Natural killer cell (primary cell): Measurements from ENCODE around the gene TMED6. TPM values are rescaled to one million over a fixed set of nuclear protein-coding genes. Genes with fewer than 3 reads are reported as not detected.

Experiments
- ATAC-seq, 3 donors: fragments of 150-1000 bp in 2 of 3; fragments of 200-7000 bp in 1 of 3; cut with Tn5 transposase; 1 replicate in 1 of 3; 2 replicates in 2 of 3; pipeline ENCODE4 v1.10.0; 2021; ENCODE audit warnings: mild to moderate bottlenecking in 2 of 3, moderate library complexity in 2 of 3
- DNase-seq, 2 donors: peaks; one replicate each; pipeline versions ENCODE4 v3.0.0 to v3.0.0-alpha.2; 2013 to 2021; ENCODE audit warnings: mixed read lengths in 1 of 2
- H3K27ac ChIP-seq: one replicate; pipeline ENCODE4 v1.5.1; 2013; ENCODE audit warnings: mild to moderate bottlenecking, low read length
- H3K27me3 ChIP-seq: one replicate; pipeline ENCODE4 v1.6.1; 2013; ENCODE audit warnings: low read length; ENCODE audit not compliant: control insufficient read depth, insufficient read depth
- H3K36me3 ChIP-seq: one replicate; pipeline ENCODE4 v1.6.1; 2013; ENCODE audit warnings: low read length; ENCODE audit not compliant: control insufficient read depth, insufficient read depth
- H3K4me1 ChIP-seq: one replicate; pipeline ENCODE4 v1.6.1; 2013; ENCODE audit warnings: low read length; ENCODE audit not compliant: control insufficient read depth, insufficient read depth
- H3K4me3 ChIP-seq: one replicate; pipeline ENCODE4 v1.5.1; 2013; ENCODE audit warnings: low read length
- H3K9me3 ChIP-seq: one replicate; pipeline ENCODE4 v1.6.1; 2013; ENCODE audit warnings: low read length; ENCODE audit not compliant: control insufficient read depth, insufficient read depth
- H3K27ac Mint-ChIP-seq, 2 donors: one replicate each; pipeline ENCODE4 v1.8.0; 2022; ENCODE audit warnings: mild to moderate bottlenecking in 2 of 2, mixed read lengths in 2 of 2, moderate library complexity in 1 of 2
- H3K27me3 Mint-ChIP-seq, 2 donors: one replicate each; pipeline ENCODE4 v1.8.0; 2022; ENCODE audit warnings: low read depth in 2 of 2, mixed read lengths in 2 of 2
- H3K36me3 Mint-ChIP-seq: one replicate; pipeline ENCODE4 v1.8.0; 2022; ENCODE audit warnings: mixed read lengths
- H3K4me1 Mint-ChIP-seq, 2 donors: one replicate each; pipeline ENCODE4 v1.8.0; 2022; ENCODE audit warnings: mixed read lengths in 2 of 2
- H3K4me3 Mint-ChIP-seq: one replicate; pipeline ENCODE4 v1.8.0; 2022; ENCODE audit warnings: mild to moderate bottlenecking, moderate library complexity, mixed read lengths
- H3K9me3 Mint-ChIP-seq, 2 donors: one replicate each; pipeline ENCODE4 v1.8.0; 2022; ENCODE audit warnings: mixed read lengths in 2 of 2
- WGBS: methylation state at CpG from one replicate; pipeline ENCODE4 v1.1.7; 2013; ENCODE audit warnings: missing lambda C conversion rate; ENCODE audit not compliant: insufficient coverage; 5-methylcytosine and 5-hydroxymethylcytosine counted together
- intact Hi-C: fragments of 100-400 bp; cut with micrococcal nuclease; formaldehyde crosslinking; loops from one replicate; pipeline ENCODE4 v1.14.2; 2022
- total RNA-seq, 4 donors: library from RNA; stranded (reverse); fragments of 120-200 nt in 1 of 4; gene quantifications; one replicate each; pipeline versions ENCODE4 v1.2.3 to v1.2.4, GENCODE V29; 2013 to 2022
- TF ChIP-seq, protein P1 (sequence below): fragments of 200-600 bp; IDR thresholded peaks from one replicate; pipeline ENCODE4 v1.8.0; 2022; ENCODE audit warnings: antibody characterized with exemption

TMED6 gene
- total RNA-seq, 3 donors from 2014 or later (not counting 1 experiment from before 2014, with no cell fraction given) = 1.4 to 1.8 (median 1.6) TPM

- Mint-ChIP-seq H3K36me3 (no peaks in the 10 kb centered on the region), H3K9me3 (no peaks in the 10 kb centered on the region), H3K4me3 (no peak overlapping the region), H3K27ac (no peak overlapping the region), H3K27me3 (no peaks in the 10 kb centered on the region), H3K4me1 (peaks cover 10 to 11% of the 10 kb centered on the region in 2 donors)
- intact Hi-C loops = no loop called here
- Histone ChIP-seq H3K9me3 (no peaks in the 10 kb centered on the region), H3K27ac (no peak overlapping the region), H3K36me3 (peaks cover 2% of the 10 kb centered on the region), H3K4me3 (no peak overlapping the region), H3K27me3 (no peaks in the 10 kb centered on the region), H3K4me1 (peaks cover 10% of the 10 kb centered on the region)
- 100% methylated on average over 1 of the region's 1 CpG for WGBS
- TF ChIP-seq, protein P1, sequence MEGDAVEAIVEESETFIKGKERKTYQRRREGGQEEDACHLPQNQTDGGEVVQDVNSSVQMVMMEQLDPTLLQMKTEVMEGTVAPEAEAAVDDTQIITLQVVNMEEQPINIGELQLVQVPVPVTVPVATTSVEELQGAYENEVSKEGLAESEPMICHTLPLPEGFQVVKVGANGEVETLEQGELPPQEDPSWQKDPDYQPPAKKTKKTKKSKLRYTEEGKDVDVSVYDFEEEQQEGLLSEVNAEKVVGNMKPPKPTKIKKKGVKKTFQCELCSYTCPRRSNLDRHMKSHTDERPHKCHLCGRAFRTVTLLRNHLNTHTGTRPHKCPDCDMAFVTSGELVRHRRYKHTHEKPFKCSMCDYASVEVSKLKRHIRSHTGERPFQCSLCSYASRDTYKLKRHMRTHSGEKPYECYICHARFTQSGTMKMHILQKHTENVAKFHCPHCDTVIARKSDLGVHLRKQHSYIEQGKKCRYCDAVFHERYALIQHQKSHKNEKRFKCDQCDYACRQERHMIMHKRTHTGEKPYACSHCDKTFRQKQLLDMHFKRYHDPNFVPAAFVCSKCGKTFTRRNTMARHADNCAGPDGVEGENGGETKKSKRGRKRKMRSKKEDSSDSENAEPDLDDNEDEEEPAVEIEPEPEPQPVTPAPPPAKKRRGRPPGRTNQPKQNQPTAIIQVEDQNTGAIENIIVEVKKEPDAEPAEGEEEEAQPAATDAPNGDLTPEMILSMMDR = no peak
- DNase-seq (no peak), ATAC-seq (no peak)
Measured at GRCh38 chr16:69307091-69307490, 44.5 kb downstream of the TMED6 start.

DNA sequence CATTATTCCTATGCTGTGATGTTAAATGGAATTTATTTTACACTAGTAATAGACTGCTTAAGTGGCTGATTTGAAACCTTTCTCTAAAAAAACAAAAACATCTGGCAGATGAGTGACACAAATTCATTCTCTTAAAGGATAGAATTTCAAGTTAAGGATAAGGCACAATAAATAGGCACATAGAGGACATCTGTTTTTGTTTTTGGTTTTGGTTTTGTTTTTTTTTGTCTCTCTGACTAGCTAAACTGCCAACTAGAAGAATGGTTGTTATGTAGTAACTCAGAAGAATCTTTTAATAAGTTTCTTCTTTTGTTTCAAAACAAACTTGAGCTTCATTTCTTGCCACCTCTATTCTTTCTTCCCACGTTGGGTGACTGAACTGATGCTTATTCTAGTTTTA lies 45.6 kb downstream of the TMED6 start:
- no CpG with 5 or more reads among the region's 1 CpG for WGBS

GRCh38 chr16:69302301-69302700 lies 49.3 kb downstream of the TMED6 start:
- no peak for ATAC-seq
- Mint-ChIP-seq H3K4me3 (no peak overlapping the region), H3K27ac (no peak overlapping the region), H3K36me3 (peaks cover 9% of the 10 kb centered on the region), H3K27me3 (no peaks in the 10 kb centered on the region), H3K4me1 (peaks cover 0 to 5% of the 10 kb centered on the region in 2 donors), H3K9me3 (no peaks in the 10 kb centered on the region)
- intact Hi-C loops = no loop called here
- 82% methylated on average over 3 of the region's 4 CpGs for WGBS
- Histone ChIP-seq H3K27me3 (no peaks in the 10 kb centered on the region), H3K36me3 (peaks cover 19% of the 10 kb centered on the region), H3K4me1 (no peaks in the 10 kb centered on the region), H3K9me3 (no peaks in the 10 kb centered on the region), H3K4me3 (no peak overlapping the region), H3K27ac (no peak overlapping the region)
- TF ChIP-seq, protein P1 = no peak
- DNase-seq = no peak

More for the DNA sequence above, 45.6 kb downstream of the TMED6 start:
- no peaks in the 10 kb centered on the region for H3K9me3 ChIP-seq
- H3K4me1 ChIP-seq = peaks cover 6% of the 10 kb centered on the region
- no peaks in the 10 kb centered on the region for H3K27me3 ChIP-seq
- no peak for ATAC-seq
- TF ChIP-seq, protein P1 = no peak
- Mint-ChIP-seq H3K4me1 (peaks cover 5 to 6% of the 10 kb centered on the region in 2 donors), H3K27me3 (no peaks in the 10 kb centered on the region), H3K36me3 (peaks cover 2% of the 10 kb centered on the region), H3K9me3 (no peaks in the 10 kb centered on the region), H3K27ac (no peak overlapping the region), H3K4me3 (no peak overlapping the region)
- H3K27ac ChIP-seq = no peak overlapping the region
- H3K4me3 ChIP-seq = no peak overlapping the region
- intact Hi-C loops = no loop called here
- DNase-seq = no peak
- H3K36me3 ChIP-seq = peaks cover 8% of the 10 kb centered on the region

DNA sequence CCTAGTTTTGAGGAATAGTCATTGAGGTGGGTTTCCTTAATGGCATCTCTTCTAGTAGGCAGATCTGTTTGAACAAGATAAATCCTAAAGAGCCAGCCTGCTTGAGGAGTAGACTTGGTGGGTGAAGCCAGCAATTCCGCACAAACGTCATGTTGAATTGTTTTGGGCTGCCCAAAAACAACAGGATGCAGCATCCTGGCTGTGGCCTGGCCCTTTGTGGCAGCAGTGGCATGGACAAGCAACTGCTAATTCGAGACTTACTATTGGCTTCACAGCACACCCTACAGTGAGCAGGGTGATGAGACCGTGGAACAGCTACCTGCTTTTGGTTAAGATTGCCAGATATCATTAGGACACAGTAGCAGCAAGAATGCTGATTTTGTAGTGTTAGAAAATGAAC lies 49.7 kb downstream of the TMED6 start:
- Histone ChIP-seq H3K4me1 (no peaks in the 10 kb centered on the region), H3K9me3 (no peaks in the 10 kb centered on the region), H3K27me3 (no peaks in the 10 kb centered on the region), H3K4me3 (no peak overlapping the region), H3K36me3 (peaks cover 19% of the 10 kb centered on the region), H3K27ac (no peak overlapping the region)
- peaks cover 0 to 5% of the 10 kb centered on the region in 2 donors for H3K4me1 Mint-ChIP-seq
- DNase-seq (no peak), ATAC-seq (no peak)
- intact Hi-C loops = no loop called here
- no peaks in the 10 kb centered on the region for H3K27me3 Mint-ChIP-seq
- H3K4me3 Mint-ChIP-seq = no peak overlapping the region
- WGBS = 95% methylated on average over 4 of the region's 4 CpGs
- no peaks in the 10 kb centered on the region for H3K9me3 Mint-ChIP-seq
- TF ChIP-seq, protein P1 = no peak
- H3K27ac Mint-ChIP-seq = no peak overlapping the region
- peaks cover 9% of the 10 kb centered on the region for H3K36me3 Mint-ChIP-seq
